AG20443 (cell line): ENCODE data around the gene TMEM89.

ENCODE experiments used
- DNase-seq: peaks from one replicate; pipeline ENCODE4 v3.0.0; 2012; ENCODE audit warnings: low spot score, mixed read lengths

TMEM89 gene

GRCh38 chr3:48642605-48643004 is 21.0 kb upstream of the TMEM89 start:
- no peak for DNase-seq

- no peak for DNase-seq
These were observed 19.8 kb upstream of the TMEM89 start for GRCh38 chr3:48641396-48641795.

- DNase-seq, result no peak
These were observed 18.5 kb upstream of the TMEM89 start for GRCh38 chr3:48639944-48640606.

- DNase-seq, result no peak
These were observed 15.7 kb upstream of the TMEM89 start for GRCh38 chr3:48637305-48637704.

- no peak for DNase-seq
These were observed 14.6 kb upstream of the TMEM89 start for GRCh38 chr3:48636149-48636655.

- peak; percentile 100 for DNase-seq
These were observed 13.9 kb upstream of the TMEM89 start, which contains the start of gene SLC26A6 for GRCh38 chr3:48635222-48636021. SLC26A6 (minus strand) TSS chr3:48635461; CDS start chr3:48635393, 68 bp downstream.

- peak; percentile 85 for DNase-seq
These were observed 13.2 kb upstream of the TMEM89 start for GRCh38 chr3:48634661-48635221.

- DNase-seq, result no peak
These were observed 12.2 kb upstream of the TMEM89 start for GRCh38 chr3:48633743-48634142.

GRCh38 chr3:48633256-48633655 is 11.7 kb upstream of the TMEM89 start:
- DNase-seq, result no peak

GRCh38 chr3:48631516-48632448 is 10.2 kb upstream of the TMEM89 start:
- no peak for DNase-seq

GRCh38 chr3:48630833-48631232 is 9.3 kb upstream of the TMEM89 start:
- no peak for DNase-seq

GRCh38 chr3:48630407-48630806 is 8.8 kb upstream of the TMEM89 start:
- DNase-seq, result no peak

GRCh38 chr3:48629894-48630293 is 8.3 kb upstream of the TMEM89 start:
- DNase-seq, result no peak

- no peak for DNase-seq
These were observed 6.9 kb upstream of the TMEM89 start for GRCh38 chr3:48628277-48629017.

- DNase-seq, result no peak
These were observed 4.0 kb upstream of the TMEM89 start for GRCh38 chr3:48625600-48625999.

GRCh38 chr3:48624767-48625166 is 3.2 kb upstream of the TMEM89 start:
- DNase-seq, result no peak

- DNase-seq, result no peak
These were observed 2.4 kb upstream of the TMEM89 start for GRCh38 chr3:48623851-48624547.

- no peak for DNase-seq
These were observed 1.7 kb downstream of the TMEM89 start for GRCh38 chr3:48619541-48620524.

- no peak for DNase-seq
These were observed 4.0 kb downstream of the TMEM89 start for GRCh38 chr3:48617559-48617958.
